ENCODE results near the gene CTNNBL1. TPM values are rescaled to one million over a fixed set of nuclear protein-coding genes. Genes with fewer than 3 reads are reported as not detected.

CTNNBL1 gene
- total and polyA plus RNA-seq, 2 experiments from 2014 or later: 36.3 to 68.7 TPM

DNA sequence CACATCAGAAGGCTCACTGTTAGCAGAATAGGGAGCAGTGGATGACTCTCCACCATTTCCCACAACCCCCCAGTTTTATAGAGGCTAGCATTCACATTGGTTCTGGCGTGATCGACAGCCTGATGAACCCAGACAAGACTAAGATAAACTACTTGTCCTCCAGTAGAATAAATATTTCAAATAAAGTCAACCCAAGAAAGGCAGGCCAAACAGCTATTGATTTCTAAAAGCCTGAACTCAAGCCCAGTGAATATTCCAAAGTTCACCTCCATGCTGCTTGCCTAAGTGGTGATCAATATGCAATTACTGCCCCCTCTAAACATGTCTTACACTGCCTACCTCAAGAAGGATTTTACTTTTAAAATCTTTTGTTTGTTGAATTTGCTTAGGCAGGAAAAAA lies 104.5 kb downstream of the CTNNBL1 start:
- Histone ChIP-seq H3K27ac (ENCODE audit: low read depth) (no peak overlapping the region), H3K4me1 (ENCODE audit: insufficient read depth) (no peaks in the 10 kb centered on the region), H3K36me3 (ENCODE audit: insufficient read depth) (peaks cover 3% of the 10 kb centered on the region; the same call in 1 of the 2 replicates), H3F3A (replicated peaks; ENCODE audit: low read depth) (no peaks in the 10 kb centered on the region), H4K20me1 (replicated peaks; ENCODE audit: insufficient read depth) (peaks cover 6% of the 10 kb centered on the region; the same call in 1 of the 2 replicates), H2AFZ (no peak overlapping the region), H3K79me2 (replicated peaks; ENCODE audit: insufficient read depth) (no peaks in the 10 kb centered on the region), H3K4me2 (no peak overlapping the region), H3K4me3 (no peak overlapping the region), H3K9me2 (ENCODE audit: insufficient read depth) (no peaks in the 10 kb centered on the region; the same call in 1 of the 2 replicates), H3K27me3 (ENCODE audit: insufficient read depth) (no peaks in the 10 kb centered on the region)
- DNase-seq (ENCODE audit: low spot score): no peak
- Mint-ChIP-seq H3K4me1 (peaks cover 3% of the 10 kb centered on the region; the same call in 1 of the 3 replicates), H3K36me3 (ENCODE audit: low read depth) (no peaks in the 10 kb centered on the region), H3K9me3 (no peaks in the 10 kb centered on the region), H3K27me3 (ENCODE audit: insufficient read depth, low read depth, poor library complexity) (no peaks in the 10 kb centered on the region), H3K4me3 (no peak overlapping the region), H3K27ac (no peak overlapping the region)
- TF ChIP-seq, protein P1, sequence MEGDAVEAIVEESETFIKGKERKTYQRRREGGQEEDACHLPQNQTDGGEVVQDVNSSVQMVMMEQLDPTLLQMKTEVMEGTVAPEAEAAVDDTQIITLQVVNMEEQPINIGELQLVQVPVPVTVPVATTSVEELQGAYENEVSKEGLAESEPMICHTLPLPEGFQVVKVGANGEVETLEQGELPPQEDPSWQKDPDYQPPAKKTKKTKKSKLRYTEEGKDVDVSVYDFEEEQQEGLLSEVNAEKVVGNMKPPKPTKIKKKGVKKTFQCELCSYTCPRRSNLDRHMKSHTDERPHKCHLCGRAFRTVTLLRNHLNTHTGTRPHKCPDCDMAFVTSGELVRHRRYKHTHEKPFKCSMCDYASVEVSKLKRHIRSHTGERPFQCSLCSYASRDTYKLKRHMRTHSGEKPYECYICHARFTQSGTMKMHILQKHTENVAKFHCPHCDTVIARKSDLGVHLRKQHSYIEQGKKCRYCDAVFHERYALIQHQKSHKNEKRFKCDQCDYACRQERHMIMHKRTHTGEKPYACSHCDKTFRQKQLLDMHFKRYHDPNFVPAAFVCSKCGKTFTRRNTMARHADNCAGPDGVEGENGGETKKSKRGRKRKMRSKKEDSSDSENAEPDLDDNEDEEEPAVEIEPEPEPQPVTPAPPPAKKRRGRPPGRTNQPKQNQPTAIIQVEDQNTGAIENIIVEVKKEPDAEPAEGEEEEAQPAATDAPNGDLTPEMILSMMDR (conservative IDR thresholded peaks at IDR 0.05; ENCODE audit: low read depth in 2 of 2): no peak
- TF ChIP-seq EZH2phosphoT487 (IDR thresholded peaks at IDR 0.05; ENCODE audit: unreplicated experiment) (no peak), CREB1 (CRISPR knock-in tag; IDR thresholded peaks at IDR 0.05; ENCODE audit: low read depth) (no peak), NANOG (IDR thresholded peaks at IDR 0.05; ENCODE audit: borderline replicate concordance) (no peak), ZNF331 (CRISPR knock-in tag; IDR thresholded peaks at IDR 0.05; ENCODE audit: low read depth) (no peak), STAT1 (IDR thresholded peaks at IDR 0.05; ENCODE audit: unreplicated experiment) (no peak)
- TF ChIP-seq, protein P2, sequence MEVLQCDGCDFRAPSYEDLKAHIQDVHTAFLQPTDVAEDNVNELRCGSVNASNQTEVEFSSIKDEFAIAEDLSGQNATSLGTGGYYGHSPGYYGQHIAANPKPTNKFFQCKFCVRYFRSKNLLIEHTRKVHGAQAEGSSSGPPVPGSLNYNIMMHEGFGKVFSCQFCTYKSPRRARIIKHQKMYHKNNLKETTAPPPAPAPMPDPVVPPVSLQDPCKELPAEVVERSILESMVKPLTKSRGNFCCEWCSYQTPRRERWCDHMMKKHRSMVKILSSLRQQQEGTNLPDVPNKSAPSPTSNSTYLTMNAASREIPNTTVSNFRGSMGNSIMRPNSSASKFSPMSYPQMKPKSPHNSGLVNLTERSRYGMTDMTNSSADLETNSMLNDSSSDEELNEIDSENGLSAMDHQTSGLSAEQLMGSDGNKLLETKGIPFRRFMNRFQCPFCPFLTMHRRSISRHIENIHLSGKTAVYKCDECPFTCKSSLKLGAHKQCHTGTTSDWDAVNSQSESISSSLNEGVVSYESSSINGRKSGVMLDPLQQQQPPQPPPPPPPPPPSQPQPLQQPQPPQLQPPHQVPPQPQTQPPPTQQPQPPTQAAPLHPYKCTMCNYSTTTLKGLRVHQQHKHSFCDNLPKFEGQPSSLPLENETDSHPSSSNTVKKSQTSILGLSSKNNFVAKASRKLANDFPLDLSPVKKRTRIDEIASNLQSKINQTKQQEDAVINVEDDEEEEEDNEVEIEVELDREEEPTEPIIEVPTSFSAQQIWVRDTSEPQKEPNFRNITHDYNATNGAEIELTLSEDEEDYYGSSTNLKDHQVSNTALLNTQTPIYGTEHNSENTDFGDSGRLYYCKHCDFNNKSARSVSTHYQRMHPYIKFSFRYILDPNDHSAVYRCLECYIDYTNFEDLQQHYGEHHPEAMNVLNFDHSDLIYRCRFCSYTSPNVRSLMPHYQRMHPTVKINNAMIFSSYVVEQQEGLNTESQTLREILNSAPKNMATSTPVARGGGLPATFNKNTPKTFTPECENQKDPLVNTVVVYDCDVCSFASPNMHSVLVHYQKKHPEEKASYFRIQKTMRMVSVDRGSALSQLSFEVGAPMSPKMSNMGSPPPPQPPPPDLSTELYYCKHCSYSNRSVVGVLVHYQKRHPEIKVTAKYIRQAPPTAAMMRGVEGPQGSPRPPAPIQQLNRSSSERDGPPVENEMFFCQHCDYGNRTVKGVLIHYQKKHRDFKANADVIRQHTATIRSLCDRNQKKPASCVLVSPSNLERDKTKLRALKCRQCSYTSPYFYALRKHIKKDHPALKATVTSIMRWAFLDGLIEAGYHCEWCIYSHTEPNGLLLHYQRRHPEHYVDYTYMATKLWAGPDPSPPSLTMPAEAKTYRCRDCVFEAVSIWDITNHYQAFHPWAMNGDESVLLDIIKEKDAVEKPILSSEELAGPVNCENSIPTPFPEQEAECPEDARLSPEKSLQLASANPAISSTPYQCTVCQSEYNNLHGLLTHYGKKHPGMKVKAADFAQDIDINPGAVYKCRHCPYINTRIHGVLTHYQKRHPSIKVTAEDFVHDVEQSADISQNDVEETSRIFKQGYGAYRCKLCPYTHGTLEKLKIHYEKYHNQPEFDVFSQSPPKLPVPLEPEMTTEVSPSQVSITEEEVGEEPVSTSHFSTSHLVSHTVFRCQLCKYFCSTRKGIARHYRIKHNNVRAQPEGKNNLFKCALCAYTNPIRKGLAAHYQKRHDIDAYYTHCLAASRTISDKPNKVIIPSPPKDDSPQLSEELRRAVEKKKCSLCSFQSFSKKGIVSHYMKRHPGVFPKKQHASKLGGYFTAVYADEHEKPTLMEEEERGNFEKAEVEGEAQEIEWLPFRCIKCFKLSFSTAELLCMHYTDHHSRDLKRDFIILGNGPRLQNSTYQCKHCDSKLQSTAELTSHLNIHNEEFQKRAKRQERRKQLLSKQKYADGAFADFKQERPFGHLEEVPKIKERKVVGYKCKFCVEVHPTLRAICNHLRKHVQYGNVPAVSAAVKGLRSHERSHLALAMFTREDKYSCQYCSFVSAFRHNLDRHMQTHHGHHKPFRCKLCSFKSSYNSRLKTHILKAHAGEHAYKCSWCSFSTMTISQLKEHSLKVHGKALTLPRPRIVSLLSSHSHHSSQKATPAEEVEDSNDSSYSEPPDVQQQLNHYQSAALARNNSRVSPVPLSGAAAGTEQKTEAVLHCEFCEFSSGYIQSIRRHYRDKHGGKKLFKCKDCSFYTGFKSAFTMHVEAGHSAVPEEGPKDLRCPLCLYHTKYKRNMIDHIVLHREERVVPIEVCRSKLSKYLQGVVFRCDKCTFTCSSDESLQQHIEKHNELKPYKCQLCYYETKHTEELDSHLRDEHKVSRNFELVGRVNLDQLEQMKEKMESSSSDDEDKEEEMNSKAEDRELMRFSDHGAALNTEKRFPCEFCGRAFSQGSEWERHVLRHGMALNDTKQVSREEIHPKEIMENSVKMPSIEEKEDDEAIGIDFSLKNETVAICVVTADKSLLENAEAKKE (CRISPR knock-in tag; IDR thresholded peaks at IDR 0.05): no peak
- TF ChIP-seq, protein P3, sequence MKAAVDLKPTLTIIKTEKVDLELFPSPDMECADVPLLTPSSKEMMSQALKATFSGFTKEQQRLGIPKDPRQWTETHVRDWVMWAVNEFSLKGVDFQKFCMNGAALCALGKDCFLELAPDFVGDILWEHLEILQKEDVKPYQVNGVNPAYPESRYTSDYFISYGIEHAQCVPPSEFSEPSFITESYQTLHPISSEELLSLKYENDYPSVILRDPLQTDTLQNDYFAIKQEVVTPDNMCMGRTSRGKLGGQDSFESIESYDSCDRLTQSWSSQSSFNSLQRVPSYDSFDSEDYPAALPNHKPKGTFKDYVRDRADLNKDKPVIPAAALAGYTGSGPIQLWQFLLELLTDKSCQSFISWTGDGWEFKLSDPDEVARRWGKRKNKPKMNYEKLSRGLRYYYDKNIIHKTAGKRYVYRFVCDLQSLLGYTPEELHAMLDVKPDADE (IDR thresholded peaks at IDR 0.05): no peak
- ATAC-seq: no peak

All from GM23338 (cell line).